Liver (tissue), 9 donors: Measurements from ENCODE around the gene PDZD8. TPM values are rescaled to one million over a fixed set of nuclear protein-coding genes. Genes with fewer than 3 reads are reported as not detected.

Source experiments
- DNase-seq: peaks from one replicate; pipeline ENCODE4 v3.0.0-alpha.2; 2017; ENCODE audit warnings: low spot score
- H3K27ac ChIP-seq, 2 donors: one replicate each; pipeline ENCODE4 v1.7.0; 2013; ENCODE audit warnings: inconsistent platforms in 2 of 2, low read length in 2 of 2, control low read depth in 1 of 2, low read depth in 1 of 2, mild to moderate bottlenecking in 1 of 2
- H3K27me3 ChIP-seq, 4 donors: one replicate each; pipeline versions ENCODE4 v1.6.1 to v1.7.0; 2013; ENCODE audit warnings: low read length in 3 of 4, inconsistent platforms in 1 of 4, mild to moderate bottlenecking in 1 of 4, moderate library complexity in 1 of 4; ENCODE audit not compliant: control insufficient read depth in 4 of 4, insufficient read depth in 4 of 4
- H3K36me3 ChIP-seq, 4 donors: one replicate each; pipeline versions ENCODE4 v1.6.1 to v1.7.0; 2013; ENCODE audit warnings: low read length in 3 of 4, mild to moderate bottlenecking in 3 of 4, low read depth in 1 of 4, moderate library complexity in 1 of 4; ENCODE audit not compliant: control insufficient read depth in 4 of 4, insufficient read depth in 3 of 4
- H3K4me1 ChIP-seq, 4 donors: one replicate each; pipeline versions ENCODE4 v1.6.1 to v1.7.0; 2013; ENCODE audit warnings: low read length in 3 of 4, mild to moderate bottlenecking in 3 of 4, moderate library complexity in 1 of 4; ENCODE audit not compliant: control insufficient read depth in 4 of 4, insufficient read depth in 4 of 4
- H3K4me3 ChIP-seq, 3 donors: one replicate each; pipeline versions ENCODE4 v1.6.1 to v1.7.0; 2013; ENCODE audit warnings: low read length in 3 of 3, control low read depth in 1 of 3, low read depth in 1 of 3, mild to moderate bottlenecking in 1 of 3
- H3K9ac ChIP-seq, 2 donors: one replicate each; pipeline ENCODE4 v1.7.0; 2013; ENCODE audit warnings: low read length in 2 of 2, mild to moderate bottlenecking in 2 of 2, moderate library complexity in 2 of 2, control low read depth in 1 of 2, low read depth in 1 of 2
- H3K9me3 ChIP-seq, 4 donors: one replicate each; pipeline versions ENCODE4 v1.6.1 to v1.7.0; 2013; ENCODE audit warnings: low read length in 3 of 4; ENCODE audit not compliant: control insufficient read depth in 4 of 4
- ATF3 ChIP-seq: IDR thresholded peaks from 2 replicates; pipeline ENCODE4 v1.6.1; 2016; ENCODE audit warnings: antibody characterized with exemption
- CTCF ChIP-seq: fragments of 150-350 bp; IDR thresholded peaks from 2 replicates; pipeline ENCODE4 v1.5.1; 2017; ENCODE audit warnings: improper control_type of control experiment, low read depth, low read length; ENCODE audit not compliant: missing input control
- EGR1 ChIP-seq, 2 donors: IDR thresholded peaks; 2 replicates each; pipeline ENCODE4 v1.6.1; 2016 to 2018; ENCODE audit warnings: antibody characterized with exemption in 2 of 2, low read depth in 2 of 2
- FOXA1 ChIP-seq: IDR thresholded peaks from 2 replicates; pipeline ENCODE4 v1.6.1; 2016; ENCODE audit warnings: antibody characterized with exemption
- FOXA2 ChIP-seq: IDR thresholded peaks from 2 replicates; pipeline ENCODE4 v1.6.1; 2016; ENCODE audit warnings: antibody characterized with exemption
- GABPA ChIP-seq, 2 donors: IDR thresholded peaks in 1 of 2; conservative IDR thresholded peaks in 1 of 2; 2 replicates each; pipeline ENCODE4 v1.6.1; 2016; ENCODE audit warnings: antibody characterized with exemption in 2 of 2, mild to moderate bottlenecking in 1 of 2, moderate library complexity in 1 of 2
- HNF4A ChIP-seq, 2 donors: conservative IDR thresholded peaks; 2 replicates each; pipeline ENCODE4 v1.6.1; 2016; ENCODE audit warnings: antibody characterized with exemption in 2 of 2, mild to moderate bottlenecking in 2 of 2
- HNF4G ChIP-seq: IDR thresholded peaks from 2 replicates; pipeline ENCODE4 v1.6.1; 2016; ENCODE audit warnings: antibody characterized with exemption
- JUND ChIP-seq, 2 donors: IDR thresholded peaks; 2 replicates each; pipeline ENCODE4 v1.6.1; 2016; ENCODE audit warnings: antibody characterized with exemption in 2 of 2
- MAX ChIP-seq: IDR thresholded peaks from 2 replicates; pipeline ENCODE4 v1.6.1; 2016; ENCODE audit warnings: antibody characterized with exemption
- NR2F2 ChIP-seq: IDR thresholded peaks from 2 replicates; pipeline ENCODE4 v1.6.1; 2016; ENCODE audit warnings: antibody characterized with exemption
- RAD21 ChIP-seq, 2 donors: IDR thresholded peaks; 2 replicates each; pipeline ENCODE4 v1.6.1; 2016; ENCODE audit warnings: antibody characterized with exemption in 2 of 2, mild to moderate bottlenecking in 2 of 2
- REST ChIP-seq: IDR thresholded peaks from 2 replicates; pipeline ENCODE4 v1.6.1; 2016; ENCODE audit warnings: antibody characterized with exemption, mild to moderate bottlenecking
- RXRA ChIP-seq, 2 donors: IDR thresholded peaks; 2 replicates each; pipeline ENCODE4 v1.6.1; 2017 to 2018; ENCODE audit warnings: antibody characterized with exemption in 2 of 2, mild to moderate bottlenecking in 1 of 2
- SP1 ChIP-seq: IDR thresholded peaks from 2 replicates; pipeline ENCODE4 v1.6.1; 2018; ENCODE audit warnings: antibody characterized with exemption, mild to moderate bottlenecking
- TAF1 ChIP-seq: conservative IDR thresholded peaks from 2 replicates; pipeline ENCODE4 v1.6.1; 2016; ENCODE audit warnings: antibody characterized with exemption, mild to moderate bottlenecking
- YY1 ChIP-seq: IDR thresholded peaks from 2 replicates; pipeline ENCODE4 v1.6.1; 2016; ENCODE audit warnings: antibody characterized with exemption, mild to moderate bottlenecking
- ZBTB33 ChIP-seq: IDR thresholded peaks from 2 replicates; pipeline ENCODE4 v1.6.1; 2016; ENCODE audit warnings: antibody characterized with exemption
- WGBS: extraction: QIAGEN DNeasy Blood & Tissue Kit; methylation state at CpG from one replicate; pipeline ENCODE4 v1.1.7; 2013; 5-methylcytosine and 5-hydroxymethylcytosine counted together
- polyA plus RNA-seq, 2 donors: library from polyadenylated mRNA; stranded (reverse) in 1 of 2; unstranded in 1 of 2; fragments of 200-250 nt in 1 of 2; fragments of >200 nt in 1 of 2; fragmentation: Nextera tagmentation in 1 of 2; extraction: Ambion mirVana in 1 of 2; gene quantifications; one replicate each; pipeline versions ENCODE4 v1.2.1 to v1.2.3, GENCODE V29; 2013 to 2015
- total RNA-seq, 2 donors: library from RNA; depleted of rRNA; stranded (reverse); fragments of >200 nt; gene quantifications; one replicate each; pipeline ENCODE4 v1.2.3, GENCODE V29; 2014
- donor health status: healthy.
- donor health status: healthy.
- donor health status: healthy.
- donor health status: healthy.
- donor health status: healthy.

Gene PDZD8
- total and polyA plus RNA-seq, 4 donors = 9.3 to 38.9 (median 15.1) TPM

- no peak for DNase-seq
- Histone ChIP-seq H3K27ac (no peak overlapping the region), H3K9ac (no peak overlapping the region), H3K4me3 (no peak overlapping the region), H3K4me1 (no peaks in the 10 kb centered on the region), H3K27me3 (no peaks in the 10 kb centered on the region), H3K9me3 (no peaks in the 10 kb centered on the region), H3K36me3 (no peaks in the 10 kb centered on the region)
- TF ChIP-seq NR2F2 (no peak), MAX (no peak), YY1 (no peak), HNF4G (no peak), FOXA1 (no peak), GABPA (IDR thresholded peaks at IDR 0.05 in 1 of 2, conservative IDR thresholded peaks at IDR 0.05 in 1 of 2) (no peak), ZBTB33 (no peak), RAD21 (IDR thresholded peaks at IDR 0.05) (no peak), EGR1 (IDR thresholded peaks at IDR 0.05; ENCODE audit: low read depth in 2 of 2) (no peak), RXRA (IDR thresholded peaks at IDR 0.05) (no peak), JUND (IDR thresholded peaks at IDR 0.05) (no peak), TAF1 (no peak), CTCF (no peak), ATF3 (no peak), FOXA2 (no peak)
- WGBS = 95% methylated on average over 5 of the region's 5 CpGs
Observed at GRCh38 chr10:117274509-117274908, 100.7 kb downstream of the PDZD8 start.

- DNase-seq = no peak
- Histone ChIP-seq H3K36me3 (no peaks in the 10 kb centered on the region), H3K27me3 (no peaks in the 10 kb centered on the region), H3K27ac (no peak overlapping the region), H3K9me3 (no peaks in the 10 kb centered on the region), H3K9ac (no peak overlapping the region), H3K4me1 (no peaks in the 10 kb centered on the region), H3K4me3 (no peak overlapping the region)
- no peak for TF ChIP-seq GABPA (IDR thresholded peaks at IDR 0.05 in 1 of 2, conservative IDR thresholded peaks at IDR 0.05 in 1 of 2)
- TF ChIP-seq RAD21 (IDR thresholded peaks at IDR 0.05) = no peak
- no peak for TF ChIP-seq NR2F2
- no peak for TF ChIP-seq FOXA2
- no peak for TF ChIP-seq YY1
- TF ChIP-seq TAF1 = no peak
- TF ChIP-seq JUND (IDR thresholded peaks at IDR 0.05) = no peak
- no peak for TF ChIP-seq ZBTB33
- no peak for TF ChIP-seq REST
- no peak for TF ChIP-seq EGR1 (IDR thresholded peaks at IDR 0.05; ENCODE audit: low read depth in 2 of 2)
- no peak for TF ChIP-seq HNF4G
- no peak for TF ChIP-seq FOXA1
- no peak for TF ChIP-seq RXRA (IDR thresholded peaks at IDR 0.05)
- TF ChIP-seq CTCF = no peak
- no peak for TF ChIP-seq ATF3
- no peak for TF ChIP-seq HNF4A (conservative IDR thresholded peaks at IDR 0.05)
- TF ChIP-seq MAX = no peak
- TF ChIP-seq SP1 = no peak
- WGBS = 94% methylated on average over 3 of the region's 3 CpGs
Observed at GRCh38 chr10:117273980-117274379, 101.3 kb downstream of the PDZD8 start.
